Gastroesophageal sphincter (tissue), 2 donors: ENCODE measurements around the gene NUBPL.

Experiments
- EP300 ChIP-seq: sonication (generic); formaldehyde crosslinking; IDR thresholded peaks from one replicate; pipeline ENCODE4 v1.6.1; 2017; ENCODE audit warnings: antibody characterized with exemption, mild to moderate bottlenecking
- POLR2A ChIP-seq, 2 donors: fragments of 450-650 bp; IDR thresholded peaks; one replicate each; pipeline ENCODE4 v1.6.1; 2017; ENCODE audit warnings: antibody characterized with exemption in 2 of 2, mild to moderate bottlenecking in 2 of 2, moderate library complexity in 1 of 2

- no peak for TF ChIP-seq POLR2A (IDR thresholded peaks at IDR 0.05)
- no peak for TF ChIP-seq EP300
These were observed 191.9 kb downstream of the NUBPL start for GRCh38 chr14:31752867-31753661.
